GM12892 (cell line): ENCODE data around the gene NXPH4.

Experiments used
- DNase-seq: peaks from one replicate; pipeline ENCODE4 v3.0.0; 2011; ENCODE audit not compliant: insufficient read length
- FAIRE-seq: peaks from 2 replicates; lab custom pipeline; 2011; peaks lifted over from hg19 to GRCh38; lab: Jason Lieb, UNC
- POLR2A ChIP-seq: IDR thresholded peaks from 2 replicates; pipeline ENCODE4 v1.6.1; 2011; ENCODE audit warnings: low read depth, low read length, control low read depth
- POLR2AphosphoS5 ChIP-seq: IDR thresholded peaks from 2 replicates; pipeline ENCODE4 v1.6.1; 2011; ENCODE audit warnings: low read depth, low read length, control low read depth
- TAF1 ChIP-seq: IDR thresholded peaks from 2 replicates; pipeline ENCODE4 v1.6.1; 2011; ENCODE audit warnings: low read depth, mild to moderate bottlenecking, control low read depth, low read length, borderline replicate concordance

The NXPH4 gene

GRCh38 chr12:57185906-57186508, 30.6 kb upstream of the NXPH4 start:
- TF ChIP-seq TAF1 (no peak), POLR2A (no peak), POLR2AphosphoS5 (no peak)
- DNase-seq (no peak), FAIRE-seq (no peak)

GRCh38 chr12:57187222-57188089, 29.1 kb upstream of the NXPH4 start:
- no peak for TF ChIP-seq POLR2AphosphoS5
- no peak for TF ChIP-seq POLR2A
- no peak for FAIRE-seq
- DNase-seq: no peak

GRCh38 chr12:57188090-57188425, 28.5 kb upstream of the NXPH4 start:
- no peak for TF ChIP-seq TAF1
- TF ChIP-seq POLR2A: no peak
- TF ChIP-seq POLR2AphosphoS5: no peak
- DNase-seq (no peak), FAIRE-seq (no peak)

GRCh38 chr12:57190037-57190436, 26.6 kb upstream of the NXPH4 start:
- TF ChIP-seq TAF1: no peak
- DNase-seq (no peak), FAIRE-seq (no peak)

GRCh38 chr12:57190821-57191220, 25.8 kb upstream of the NXPH4 start:
- TF ChIP-seq POLR2AphosphoS5 (no peak), POLR2A (no peak), TAF1 (no peak)
- FAIRE-seq (no peak), DNase-seq (no peak)

- TF ChIP-seq POLR2AphosphoS5 (no peak), TAF1 (no peak), POLR2A (no peak)
Observed at GRCh38 chr12:57191410-57191809, 25.2 kb upstream of the NXPH4 start.

GRCh38 chr12:57192920-57193319, 23.7 kb upstream of the NXPH4 start:
- no peak for TF ChIP-seq TAF1
- no peak for TF ChIP-seq POLR2AphosphoS5
- TF ChIP-seq POLR2A: no peak
- DNase-seq: no peak
- no peak for FAIRE-seq

More at GRCh38 chr12:57191410-57191809, 25.2 kb upstream of the NXPH4 start:
- FAIRE-seq (no peak), DNase-seq (no peak)

- no peak for FAIRE-seq
- DNase-seq: no peak
- TF ChIP-seq POLR2AphosphoS5: no peak
Observed at GRCh38 chr12:57193706-57194245, 22.8 kb upstream of the NXPH4 start.

- no peak for DNase-seq
- no peak for FAIRE-seq
- TF ChIP-seq TAF1: no peak
- no peak for TF ChIP-seq POLR2A
- TF ChIP-seq POLR2AphosphoS5: no peak
Observed at GRCh38 chr12:57194253-57194652, 22.3 kb upstream of the NXPH4 start.

GRCh38 chr12:57195186-57195585, 21.4 kb upstream of the NXPH4 start:
- no peak for FAIRE-seq
- TF ChIP-seq TAF1: no peak
- no peak for TF ChIP-seq POLR2A
- no peak for TF ChIP-seq POLR2AphosphoS5
- no peak for DNase-seq

- TF ChIP-seq TAF1 (no peak), POLR2A (no peak)
- no peak for FAIRE-seq
- no peak for DNase-seq
Observed at GRCh38 chr12:57195611-57196371, 20.8 kb upstream of the NXPH4 start.

- TF ChIP-seq TAF1 (no peak), POLR2AphosphoS5 (no peak), POLR2A (no peak)
- FAIRE-seq (no peak), DNase-seq (no peak)
Observed at GRCh38 chr12:57196439-57196838, 20.2 kb upstream of the NXPH4 start.

- DNase-seq: no peak
- no peak for FAIRE-seq
Observed at GRCh38 chr12:57196956-57197355, 19.6 kb upstream of the NXPH4 start.

More at GRCh38 chr12:57196956-57197355, 19.6 kb upstream of the NXPH4 start:
- TF ChIP-seq TAF1 (no peak), POLR2A (no peak), POLR2AphosphoS5 (no peak)
